Prostate gland (tissue), 2 donors: ENCODE results near the gene MS4A6A. TPM values are rescaled to one million over a fixed set of nuclear protein-coding genes. Genes with fewer than 3 reads are reported as not detected.

ENCODE experiments used
- DNase-seq: peaks from one replicate; pipeline ENCODE4 v3.0.0-alpha.2; 2019; ENCODE audit warnings: low spot score
- H3K27ac ChIP-seq, 2 donors: fragments of 200-600 bp; sonication (generic); 2 replicates each; pipeline ENCODE4 v1.5.1; 2017 to 2019
- H3K27me3 ChIP-seq: fragments of 200-600 bp; sonication (generic); replicated peaks from 2 replicates; pipeline ENCODE4 v1.5.1; 2019; ENCODE audit not compliant: insufficient read depth
- H3K36me3 ChIP-seq, 2 donors: fragments of 200-600 bp; sonication (generic); 1 replicate in 1 of 2; 2 replicates in 1 of 2; pipeline versions ENCODE4 v1.5.1 to v1.8.1; 2017 to 2019
- H3K4me1 ChIP-seq: fragments of 200-600 bp; sonication (generic); replicated peaks from 2 replicates; pipeline ENCODE4 v1.5.1; 2019
- H3K4me3 ChIP-seq, 2 donors: fragments of 200-600 bp; sonication (generic); 2 replicates each; pipeline ENCODE4 v1.5.1; 2017 to 2019
- H3K9me3 ChIP-seq: fragments of 200-600 bp; sonication (generic); 2 replicates; pipeline ENCODE4 v1.5.1; 2017
- POLR2A ChIP-seq: fragments of 450-650 bp; IDR thresholded peaks from one replicate; pipeline ENCODE4 v1.6.1; 2016; ENCODE audit warnings: antibody characterized with exemption, mild to moderate bottlenecking
- POLR2AphosphoS5 ChIP-seq: sonication (generic); formaldehyde crosslinking; IDR thresholded peaks from one replicate; pipeline ENCODE4 v1.6.1; 2017; ENCODE audit warnings: antibody characterized with exemption
- WGBS: methylation state at CpG from one replicate; pipeline ENCODE4 v1.1.5; 2018; 5-methylcytosine and 5-hydroxymethylcytosine counted together
- intact Hi-C: fragments of 100-400 bp; cut with DNase I; formaldehyde crosslinking; loops from one replicate; pipeline ENCODE4 v1.14.2; 2022
- total RNA-seq, 2 donors: library from RNA; depleted of rRNA; stranded (reverse); fragments of >200 nt; gene quantifications; one replicate each; pipeline ENCODE4 v1.1.0, GENCODE V29; 2016
- TF ChIP-seq, protein P1 (sequence below), 4 experiments: fragments of 200-600 bp in 2 of 4; fragments of 450-650 bp in 2 of 4; sonication (generic) in 2 of 4; IDR thresholded peaks; 1 replicate in 3 of 4; 2 replicates in 1 of 4; pipeline ENCODE4 v1.5.1; 2016 to 2019; ENCODE audit warnings: antibody characterized with exemption in 4 of 4, mild to moderate bottlenecking in 2 of 4, moderate library complexity in 2 of 4

Gene MS4A6A
- total RNA-seq, 2 donors from 2014 or later = 13.4 to 44.1 TPM

DNA sequence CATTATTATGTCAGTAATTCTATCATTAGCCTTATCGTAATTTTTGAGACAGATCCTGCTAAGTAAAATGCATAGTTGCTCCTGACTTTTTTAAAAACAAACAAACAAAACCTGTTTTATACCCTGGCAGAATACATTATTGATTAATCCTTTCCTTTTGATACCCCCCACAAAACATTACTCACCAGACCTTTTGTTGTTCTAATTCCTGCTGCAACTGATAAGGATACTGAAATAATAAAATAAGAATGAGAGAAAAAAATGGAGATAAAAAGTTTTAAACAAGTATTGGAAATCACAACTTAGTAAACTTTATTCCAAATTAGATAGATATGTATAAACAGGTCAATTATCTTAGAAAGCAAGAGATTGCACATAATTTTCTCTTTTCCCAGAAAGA is 31.5 kb upstream of the MS4A6A start:
- no peaks in the 10 kb centered on the region for H3K4me1 ChIP-seq
- TF ChIP-seq, protein P1, sequence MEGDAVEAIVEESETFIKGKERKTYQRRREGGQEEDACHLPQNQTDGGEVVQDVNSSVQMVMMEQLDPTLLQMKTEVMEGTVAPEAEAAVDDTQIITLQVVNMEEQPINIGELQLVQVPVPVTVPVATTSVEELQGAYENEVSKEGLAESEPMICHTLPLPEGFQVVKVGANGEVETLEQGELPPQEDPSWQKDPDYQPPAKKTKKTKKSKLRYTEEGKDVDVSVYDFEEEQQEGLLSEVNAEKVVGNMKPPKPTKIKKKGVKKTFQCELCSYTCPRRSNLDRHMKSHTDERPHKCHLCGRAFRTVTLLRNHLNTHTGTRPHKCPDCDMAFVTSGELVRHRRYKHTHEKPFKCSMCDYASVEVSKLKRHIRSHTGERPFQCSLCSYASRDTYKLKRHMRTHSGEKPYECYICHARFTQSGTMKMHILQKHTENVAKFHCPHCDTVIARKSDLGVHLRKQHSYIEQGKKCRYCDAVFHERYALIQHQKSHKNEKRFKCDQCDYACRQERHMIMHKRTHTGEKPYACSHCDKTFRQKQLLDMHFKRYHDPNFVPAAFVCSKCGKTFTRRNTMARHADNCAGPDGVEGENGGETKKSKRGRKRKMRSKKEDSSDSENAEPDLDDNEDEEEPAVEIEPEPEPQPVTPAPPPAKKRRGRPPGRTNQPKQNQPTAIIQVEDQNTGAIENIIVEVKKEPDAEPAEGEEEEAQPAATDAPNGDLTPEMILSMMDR (IDR thresholded peaks at IDR 0.05) = no peak
- TF ChIP-seq POLR2A (no peak), POLR2AphosphoS5 (no peak)
- H3K27ac ChIP-seq = no peak overlapping the region
- H3K9me3 ChIP-seq = no peaks in the 10 kb centered on the region
- no peaks in the 10 kb centered on the region for H3K36me3 ChIP-seq
- intact Hi-C loops = no loop called here
- no peak overlapping the region for H3K4me3 ChIP-seq
- 90% methylated on average over 1 of the region's 1 CpG for WGBS
- no peaks in the 10 kb centered on the region for H3K27me3 ChIP-seq
- no peak for DNase-seq

DNA sequence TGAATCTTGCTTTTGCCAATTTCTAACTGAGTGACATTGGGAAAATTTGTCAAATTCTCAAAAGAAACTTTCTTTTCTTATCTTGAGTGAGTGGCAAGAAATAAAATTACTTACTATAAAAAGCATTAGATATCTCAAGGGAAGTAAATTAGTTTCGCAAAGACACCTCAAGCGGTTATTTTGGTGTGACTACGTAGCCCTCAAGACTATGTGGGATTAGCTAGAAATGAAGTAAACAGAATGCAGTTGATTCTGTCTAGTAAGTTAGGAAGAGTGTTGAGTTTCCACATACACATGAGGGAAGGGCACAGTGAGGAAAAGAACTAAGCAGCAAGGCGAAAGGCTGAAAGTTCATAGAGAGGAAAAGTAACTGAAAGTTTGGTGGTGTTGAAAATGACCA is 28.3 kb upstream of the MS4A6A start:
- no peak for DNase-seq
- TF ChIP-seq, protein P1 (IDR thresholded peaks at IDR 0.05) = no peak
- TF ChIP-seq POLR2A = no peak
- no peak for TF ChIP-seq POLR2AphosphoS5
- Histone ChIP-seq H3K9me3 (no peaks in the 10 kb centered on the region), H3K4me3 (no peak overlapping the region), H3K4me1 (no peaks in the 10 kb centered on the region), H3K27me3 (no peaks in the 10 kb centered on the region), H3K36me3 (no peaks in the 10 kb centered on the region), H3K27ac (no peak overlapping the region)
- WGBS = 93% methylated on average over 4 of the region's 4 CpGs
- intact Hi-C loops = no loop called here

- no peaks in the 10 kb centered on the region for H3K9me3 ChIP-seq
- no peaks in the 10 kb centered on the region for H3K4me1 ChIP-seq
- no peak for TF ChIP-seq POLR2A
- TF ChIP-seq, protein P1 (IDR thresholded peaks at IDR 0.05) = no peak
- TF ChIP-seq POLR2AphosphoS5 = no peak
- no peak overlapping the region for H3K4me3 ChIP-seq
- WGBS = 67% methylated on average over 3 of the region's 3 CpGs
- H3K27ac ChIP-seq = no peak overlapping the region
- intact Hi-C loops = no loop called here
- no peaks in the 10 kb centered on the region for H3K36me3 ChIP-seq
- DNase-seq = no peak
- no peaks in the 10 kb centered on the region for H3K27me3 ChIP-seq
These were observed 27.1 kb upstream of the MS4A6A start for GRCh38 chr11:60209977-60210376.

- intact Hi-C loops = no loop called here
- H3K36me3 ChIP-seq = no peaks in the 10 kb centered on the region
- H3K9me3 ChIP-seq = no peaks in the 10 kb centered on the region
- no peak overlapping the region for H3K27ac ChIP-seq
- 38% methylated on average over 1 of the region's 1 CpG for WGBS
- H3K27me3 ChIP-seq = no peaks in the 10 kb centered on the region
- H3K4me3 ChIP-seq = no peak overlapping the region
- H3K4me1 ChIP-seq = no peaks in the 10 kb centered on the region
- TF ChIP-seq, protein P1 (IDR thresholded peaks at IDR 0.05) = no peak
- TF ChIP-seq POLR2AphosphoS5 (no peak), POLR2A (no peak)
- DNase-seq = no peak
These were observed 26.1 kb upstream of the MS4A6A start for GRCh38 chr11:60208951-60209350.

GRCh38 chr11:60208146-60208895 is 25.4 kb upstream of the MS4A6A start:
- H3K9me3 ChIP-seq = no peaks in the 10 kb centered on the region
- no peaks in the 10 kb centered on the region for H3K36me3 ChIP-seq
- no peak for DNase-seq
- WGBS = 74% methylated on average over 4 of the region's 4 CpGs
- H3K4me1 ChIP-seq = no peaks in the 10 kb centered on the region
- no peak overlapping the region for H3K4me3 ChIP-seq
- intact Hi-C loops = no loop called here
- no peaks in the 10 kb centered on the region for H3K27me3 ChIP-seq
- TF ChIP-seq POLR2A (no peak), POLR2AphosphoS5 (no peak)
- TF ChIP-seq, protein P1 (IDR thresholded peaks at IDR 0.05) = no peak
- no peak overlapping the region for H3K27ac ChIP-seq
